ENCODE measurements around the gene TMEM271.
"Not testable (repeated sequence)": the region's sequence is repeated elsewhere in the genome, so short reads cannot be mapped to it uniquely, and the experiment has no call there.

TMEM271 gene

GRCh38 chr4:609400-610050, 33.4 kb upstream of the TMEM271 start:
- no peak for DNase-seq

- DNase-seq, result no peak
Observed at GRCh38 chr4:608236-608635, 32.1 kb upstream of the TMEM271 start.

GRCh38 chr4:605702-606425, 29.8 kb upstream of the TMEM271 start:
- DNase-seq, result no peak

- DNase-seq, result peak in 1 of 2 donors; percentile 24
Observed at GRCh38 chr4:604131-604530, 28.0 kb upstream of the TMEM271 start.

- peak; percentile 70 to 84 for DNase-seq
Observed at GRCh38 chr4:602559-602942, 26.5 kb upstream of the TMEM271 start.

GRCh38 chr4:601612-602558, 25.8 kb upstream of the TMEM271 start:
- no peak for DNase-seq

- DNase-seq, result peak; percentile 56 to 62
Observed at GRCh38 chr4:600850-601515, 24.9 kb upstream of the TMEM271 start.

GRCh38 chr4:600166-600565, 24.1 kb upstream of the TMEM271 start:
- DNase-seq, result no peak

- DNase-seq, result no peak
Observed at GRCh38 chr4:598925-599324, 22.8 kb upstream of the TMEM271 start.

- DNase-seq, result no peak
Observed at GRCh38 chr4:592825-593520, 16.9 kb upstream of the TMEM271 start.

- not testable (repeated sequence) for DNase-seq
Observed at GRCh38 chr4:592178-592577, 16.1 kb upstream of the TMEM271 start.

- DNase-seq, result no peak
Observed at GRCh38 chr4:590313-590841, 14.3 kb upstream of the TMEM271 start.

GRCh38 chr4:589219-589963, 13.3 kb upstream of the TMEM271 start:
- no peak for DNase-seq

- no peak for DNase-seq
Observed at GRCh38 chr4:588351-588849, 12.3 kb upstream of the TMEM271 start.

GRCh38 chr4:587671-588350, 11.7 kb upstream of the TMEM271 start:
- no peak for DNase-seq

- DNase-seq, result no peak
Observed at GRCh38 chr4:583820-584219, 7.7 kb upstream of the TMEM271 start.

GRCh38 chr4:581753-582361, 5.8 kb upstream of the TMEM271 start:
- no peak for DNase-seq

- no peak for DNase-seq
Observed at GRCh38 chr4:581181-581580, 5.1 kb upstream of the TMEM271 start.

- DNase-seq, result no peak
Observed at GRCh38 chr4:579543-580175, 3.6 kb upstream of the TMEM271 start.

Data from stimulated activated CD4-positive, alpha-beta T cell treated with anti-CD3 and anti-CD28 coated beads, Interleukin-2, amount 100 ng/mL, for 24 hours (primary cell).